GM12874 (cell line): ENCODE results near the gene STX8.

Source experiments
- TF ChIP-seq, protein P1 (sequence below): IDR thresholded peaks from 2 replicates; pipeline ENCODE4 v1.5.1; 2011; ENCODE audit warnings: low read depth, mild to moderate bottlenecking, control low read depth, low read length, moderate library complexity; ENCODE audit not compliant: insufficient read depth

The STX8 gene

DNA sequence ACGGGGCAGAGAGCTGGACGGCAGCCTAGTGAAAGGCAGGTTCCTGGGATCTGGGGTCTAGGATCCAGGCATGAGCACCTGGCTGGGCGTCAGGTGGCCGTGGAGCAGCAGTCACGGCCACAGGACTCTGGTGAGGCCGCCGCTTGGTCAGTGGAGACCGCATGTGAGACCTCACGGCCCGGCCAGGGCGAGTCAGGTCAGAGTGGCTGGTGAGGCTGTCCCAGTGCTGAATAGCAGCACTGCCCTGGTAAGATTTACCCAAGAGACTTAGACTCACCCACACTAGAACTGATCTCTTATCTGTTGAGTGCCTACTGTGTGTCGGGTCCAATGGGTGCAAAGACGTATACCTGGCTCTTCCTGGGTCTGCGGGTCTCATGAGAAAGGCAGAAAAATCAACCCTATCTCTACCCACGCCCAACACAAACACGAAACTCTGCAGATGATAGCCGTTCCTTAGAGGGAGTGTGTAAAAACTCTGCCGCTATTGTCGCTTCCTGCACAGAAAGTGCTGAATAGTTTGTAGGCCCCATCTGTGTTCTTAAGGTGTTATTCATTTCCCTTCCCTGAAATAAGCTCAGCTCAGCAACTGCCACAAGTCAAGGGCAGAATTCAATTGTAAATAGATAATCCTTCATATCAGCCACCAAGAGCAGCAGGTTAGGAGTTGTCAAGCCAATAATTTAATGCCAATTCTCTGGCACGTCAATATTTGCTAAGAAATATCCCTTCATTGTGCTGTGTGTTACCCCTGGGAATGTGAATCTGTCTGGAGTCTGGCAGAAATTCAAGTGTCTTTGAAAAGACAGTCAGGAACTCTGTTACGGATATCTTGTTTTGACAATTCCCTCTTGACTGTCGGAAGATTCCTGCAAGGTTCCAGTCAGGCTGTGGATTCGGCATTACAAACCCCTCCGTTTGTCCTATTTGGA is 314.3 kb downstream of the STX8 start:
- TF ChIP-seq, protein P1, sequence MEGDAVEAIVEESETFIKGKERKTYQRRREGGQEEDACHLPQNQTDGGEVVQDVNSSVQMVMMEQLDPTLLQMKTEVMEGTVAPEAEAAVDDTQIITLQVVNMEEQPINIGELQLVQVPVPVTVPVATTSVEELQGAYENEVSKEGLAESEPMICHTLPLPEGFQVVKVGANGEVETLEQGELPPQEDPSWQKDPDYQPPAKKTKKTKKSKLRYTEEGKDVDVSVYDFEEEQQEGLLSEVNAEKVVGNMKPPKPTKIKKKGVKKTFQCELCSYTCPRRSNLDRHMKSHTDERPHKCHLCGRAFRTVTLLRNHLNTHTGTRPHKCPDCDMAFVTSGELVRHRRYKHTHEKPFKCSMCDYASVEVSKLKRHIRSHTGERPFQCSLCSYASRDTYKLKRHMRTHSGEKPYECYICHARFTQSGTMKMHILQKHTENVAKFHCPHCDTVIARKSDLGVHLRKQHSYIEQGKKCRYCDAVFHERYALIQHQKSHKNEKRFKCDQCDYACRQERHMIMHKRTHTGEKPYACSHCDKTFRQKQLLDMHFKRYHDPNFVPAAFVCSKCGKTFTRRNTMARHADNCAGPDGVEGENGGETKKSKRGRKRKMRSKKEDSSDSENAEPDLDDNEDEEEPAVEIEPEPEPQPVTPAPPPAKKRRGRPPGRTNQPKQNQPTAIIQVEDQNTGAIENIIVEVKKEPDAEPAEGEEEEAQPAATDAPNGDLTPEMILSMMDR = no peak

- TF ChIP-seq, protein P1 = no peak
Observed at GRCh38 chr17:9259419-9259818, 316.2 kb downstream of the STX8 start.

GRCh38 chr17:9258115-9259015 is 317.3 kb downstream of the STX8 start:
- TF ChIP-seq, protein P1 = no peak

GRCh38 chr17:9256751-9257629 is 318.6 kb downstream of the STX8 start:
- TF ChIP-seq, protein P1 = peak; percentile 18; the same call in 1 of the 2 replicates

DNA sequence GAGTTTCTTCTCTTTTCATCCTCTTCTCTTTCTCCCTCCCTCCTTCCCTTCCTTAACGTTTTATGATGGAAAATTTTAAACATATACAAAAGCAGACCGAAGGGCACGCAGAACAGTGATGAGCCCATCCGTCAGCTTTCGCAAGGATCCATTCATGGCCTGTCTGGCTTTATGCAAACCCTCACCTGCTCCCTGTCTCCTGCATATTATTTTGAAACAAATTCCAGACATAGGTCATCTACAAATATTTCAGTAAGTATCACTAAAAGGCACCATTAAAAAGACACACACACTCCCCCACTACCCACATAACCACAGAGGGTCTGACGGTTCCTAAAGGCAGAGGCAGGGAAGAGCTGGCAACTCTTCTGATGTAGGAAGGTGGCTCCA is 319.3 kb downstream of the STX8 start:
- TF ChIP-seq, protein P1 = no peak

- TF ChIP-seq, protein P1 = no peak
Observed at GRCh38 chr17:9255833-9256232, 319.8 kb downstream of the STX8 start.
